CD4-positive, alpha-beta T cell treated with Interleukin-4 for 4 hours (primary cell): ENCODE measurements around the gene PCDH8.

Experiments
- DNase-seq: peaks from one replicate; pipeline ENCODE4 v3.0.0-alpha.2; 2020

The PCDH8 gene

GRCh38 chr13:52810011-52810410, 38.4 kb downstream of the PCDH8 start:
- DNase-seq = no peak

GRCh38 chr13:52809310-52809769, 39.1 kb downstream of the PCDH8 start:
- peak; percentile 5 for DNase-seq

GRCh38 chr13:52808842-52809219, 39.6 kb downstream of the PCDH8 start:
- DNase-seq = no peak

DNA sequence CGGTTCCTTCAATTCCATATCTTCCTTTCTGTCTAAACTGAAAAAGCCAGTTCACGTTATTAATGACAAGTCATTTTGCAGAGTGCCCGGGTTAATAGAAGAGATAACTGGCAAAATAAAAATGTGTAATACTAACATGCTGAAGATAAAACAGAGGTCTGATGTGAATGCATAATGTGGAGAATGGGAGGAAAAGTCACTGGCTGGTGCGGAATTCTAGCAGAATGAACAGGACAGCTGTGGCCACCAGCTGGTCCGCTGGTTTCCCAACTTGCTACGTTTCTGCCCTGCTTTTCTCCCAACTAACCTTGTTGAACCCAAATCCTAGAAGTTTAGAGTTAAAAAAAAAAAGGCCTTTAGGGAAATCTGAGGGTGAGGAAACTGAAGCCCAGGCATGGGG, 42.4 kb downstream of the PCDH8 start:
- no peak for DNase-seq

GRCh38 chr13:52804202-52804641, 44.2 kb downstream of the PCDH8 start:
- no peak for DNase-seq

- no peak for DNase-seq
Observed at GRCh38 chr13:52800856-52801255, 47.6 kb downstream of the PCDH8 start.

- DNase-seq = no peak
Observed at GRCh38 chr13:52798770-52799430, 49.5 kb downstream of the PCDH8 start.

GRCh38 chr13:52797176-52797575, 51.3 kb downstream of the PCDH8 start:
- no peak for DNase-seq

DNA sequence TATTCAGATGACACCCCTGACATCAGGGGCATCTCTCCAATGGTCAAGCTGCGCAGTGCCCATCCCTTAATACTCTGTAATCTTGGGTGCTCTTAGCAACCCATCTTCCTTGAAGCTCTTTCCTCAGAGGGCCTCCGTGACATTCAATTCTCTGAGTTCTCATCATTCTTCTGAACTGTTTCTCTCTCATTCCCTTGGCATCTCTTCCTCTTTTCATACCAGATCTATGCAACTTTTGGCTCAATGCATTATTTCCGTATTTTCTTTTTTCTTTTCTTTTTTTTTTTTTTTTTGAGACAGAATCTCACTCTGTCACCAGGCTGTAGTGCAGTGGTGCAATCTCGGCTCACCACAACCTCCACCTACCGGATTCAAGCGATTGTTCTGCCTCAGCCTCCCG, 53.9 kb downstream of the PCDH8 start:
- DNase-seq = no peak

- no peak for DNase-seq
Observed at GRCh38 chr13:52793515-52794061, 54.9 kb downstream of the PCDH8 start.
